Measurements from ENCODE around the gene TINAG.

The TINAG gene

GRCh38 chr6:54428431-54428830 is 120.2 kb downstream of the TINAG start:
- no peak for DNase-seq (ENCODE audit: low read depth)

- no peak for DNase-seq (ENCODE audit: low read depth)
Observed at GRCh38 chr6:54431466-54431865, 123.2 kb downstream of the TINAG start.

Measured in ELR (cell line).